ENCODE results near the gene U2AF1L4.
A peak's percentile ranks its signal among the peaks of the same experiment; 100 is the strongest.

Gene U2AF1L4

GRCh38 chr19:35740423-35741202 is 4.6 kb downstream of the U2AF1L4 start:
- peak; percentile 97 to 98 for DNase-seq

GRCh38 chr19:35740108-35740422 is 5.2 kb downstream of the U2AF1L4 start:
- no peak for DNase-seq

GRCh38 chr19:35739275-35740107 is 5.7 kb downstream of the U2AF1L4 start:
- DNase-seq = no peak

GRCh38 chr19:35738887-35739229 is 6.4 kb downstream of the U2AF1L4 start:
- no peak for DNase-seq

GRCh38 chr19:35738021-35738886 is 7.0 kb downstream of the U2AF1L4 start:
- DNase-seq = no peak

- no peak for DNase-seq
These were observed 8.0 kb downstream of the U2AF1L4 start for GRCh38 chr19:35736913-35737886.

GRCh38 chr19:35734889-35735288 is 10.3 kb downstream of the U2AF1L4 start:
- no peak for DNase-seq

GRCh38 chr19:35734273-35734672 is 10.9 kb downstream of the U2AF1L4 start:
- no peak for DNase-seq

- no peak for DNase-seq
These were observed 11.8 kb downstream of the U2AF1L4 start for GRCh38 chr19:35733180-35734125.

GRCh38 chr19:35732540-35733179 is 12.6 kb downstream of the U2AF1L4 start:
- no peak for DNase-seq

GRCh38 chr19:35731779-35732405 is 13.3 kb downstream of the U2AF1L4 start:
- DNase-seq = no peak

- no peak for DNase-seq
These were observed 13.9 kb downstream of the U2AF1L4 start for GRCh38 chr19:35731353-35731752.

- no peak for DNase-seq
These were observed 14.9 kb downstream of the U2AF1L4 start for GRCh38 chr19:35730326-35730725.

GRCh38 chr19:35729763-35730162 is 15.5 kb downstream of the U2AF1L4 start:
- no peak for DNase-seq

GRCh38 chr19:35729021-35729420 is 16.2 kb downstream of the U2AF1L4 start:
- DNase-seq = no peak

- DNase-seq = no peak
These were observed 17.1 kb downstream of the U2AF1L4 start for GRCh38 chr19:35727956-35728706.

- DNase-seq = no peak
These were observed 17.9 kb downstream of the U2AF1L4 start for GRCh38 chr19:35727053-35727955.
